Fibroblast of lung (primary cell): ENCODE measurements around the gene HDHD3. TPM values are rescaled to one million over a fixed set of nuclear protein-coding genes. Genes with fewer than 3 reads are reported as not detected.

Source experiments
- DNase-seq, 2 donors: peaks; one replicate each; pipeline versions ENCODE4 v3.0.0 to v3.0.0-alpha.2; 2010; ENCODE audit warnings: low read depth in 2 of 2
- H2AFZ ChIP-seq: 2 replicates; pipeline ENCODE4 v1.5.1; 2012; ENCODE audit warnings: low read length, control low read depth, inconsistent platforms
- H3K27ac ChIP-seq: 2 replicates; pipeline ENCODE4 v1.5.1; 2011; ENCODE audit warnings: low read length, control low read depth; ENCODE audit not compliant: insufficient read depth
- H3K27me3 ChIP-seq: 2 replicates; pipeline ENCODE4 v1.5.1; 2011; ENCODE audit warnings: mild to moderate bottlenecking, low read length; ENCODE audit not compliant: control insufficient read depth, insufficient read depth
- H3K36me3 ChIP-seq: 2 replicates; pipeline ENCODE4 v1.5.1; 2011; ENCODE audit warnings: low read length; ENCODE audit not compliant: control insufficient read depth, insufficient read depth
- H3K4me1 ChIP-seq: 2 replicates; pipeline ENCODE4 v1.5.1; 2011; ENCODE audit warnings: low read length; ENCODE audit not compliant: control insufficient read depth, insufficient read depth; ENCODE audit errors: extremely low read depth
- H3K4me2 ChIP-seq: 2 replicates; pipeline ENCODE4 v1.5.1; 2011; ENCODE audit warnings: low read length, control low read depth; ENCODE audit not compliant: insufficient read depth; ENCODE audit errors: extremely low read depth
- H3K4me3 ChIP-seq, 4 experiments: fragments of 200-600 bp in 1 of 4; sonication (generic) in 1 of 4; replicated peaks in 1 of 4; 2 replicates each; pipeline ENCODE4 v1.5.1; 2011 to 2016; ENCODE audit warnings: low read length in 4 of 4, low read depth in 3 of 4, mild to moderate bottlenecking in 3 of 4, control low read depth in 2 of 4, inconsistent platforms in 1 of 4, mixed read lengths in 1 of 4; ENCODE audit not compliant: insufficient read depth in 1 of 4; ENCODE audit errors: control extremely low read depth in 1 of 4
- H3K79me2 ChIP-seq: 2 replicates; pipeline ENCODE4 v1.5.1; 2012; ENCODE audit warnings: mild to moderate bottlenecking, low read length, inconsistent platforms; ENCODE audit not compliant: control insufficient read depth, insufficient read depth
- H3K9ac ChIP-seq: 2 replicates; pipeline ENCODE4 v1.5.1; 2011; ENCODE audit warnings: mild to moderate bottlenecking, low read length, control low read depth; ENCODE audit not compliant: insufficient read depth
- H3K9me3 ChIP-seq: 2 replicates; pipeline ENCODE4 v1.5.1; 2012; ENCODE audit warnings: low read depth, low read length; ENCODE audit not compliant: control insufficient read depth, insufficient read depth
- H4K20me1 ChIP-seq: 2 replicates; pipeline ENCODE4 v1.5.1; 2011; ENCODE audit warnings: low read length; ENCODE audit not compliant: control insufficient read depth, insufficient read depth; ENCODE audit errors: extremely low read depth
- CTCF ChIP-seq, 2 donors: IDR thresholded peaks in 1 of 2; conservative IDR thresholded peaks in 1 of 2; 1 replicate in 1 of 2; 2 replicates in 1 of 2; pipeline ENCODE4 v1.5.1; 2011 to 2012; ENCODE audit warnings: low read length in 2 of 2, control low read depth in 1 of 2, inconsistent platforms in 1 of 2, low read depth in 1 of 2, mild to moderate bottlenecking in 1 of 2
- EZH2 ChIP-seq: IDR thresholded peaks from 2 replicates; pipeline ENCODE4 v1.5.1; 2012; ENCODE audit warnings: low read length, control low read depth, mild to moderate bottlenecking; ENCODE audit errors: missing control alignments
- polyA plus RNA-seq, 2 donors: library from polyadenylated mRNA; depleted of rRNA in 1 of 2; stranded (reverse) in 1 of 2; unstranded in 1 of 2; fragments of >200 nt; gene quantifications; 2 replicates each; pipeline ENCODE4 v1.2.1, GENCODE V29; 2011 to 2012; ENCODE audit warnings: missing spikeins in 1 of 2
- total RNA-seq: library from RNA; depleted of rRNA; stranded (reverse); fragments of >200 nt; gene quantifications from 2 replicates; pipeline ENCODE4 v1.2.1, GENCODE V29; 2014

Gene HDHD3
- total and polyA plus RNA-seq, 2 donors (not counting 1 experiment from before 2014, with no cell fraction given), result 6.5 to 14.2 TPM

GRCh38 chr9:113340011-113340699 lies 36.6 kb downstream of the HDHD3 start, which contains the start of gene WDR31:
Gene WDR31 (minus strand): TSS chr9:113340275. CDS start chr9:113332022, 8,253 bp downstream.
- Histone ChIP-seq H3K27me3 (no peaks in the 10 kb centered on the region), H3K27ac (peak within 1 kb of the TSS; percentile 64), H3K36me3 (no peaks in the 10 kb centered on the region), H4K20me1 (no peaks in the 10 kb centered on the region), H3K4me1 (peaks cover 3% of the 10 kb centered on the region), H3K4me2 (peak within 1 kb of the TSS; percentile 86), H3K9ac (peak within 1 kb of the TSS; percentile 55), H3K4me3 (peak within 1 kb of the TSS; percentile 76 to 89 (median 88)), H3K9me3 (no peaks in the 10 kb centered on the region), H3K79me2 (no peaks in the 10 kb centered on the region), H2AFZ (peak within 1 kb of the TSS; percentile 97)
- TF ChIP-seq CTCF (conservative IDR thresholded peaks at IDR 0.05 in 1 of 2, IDR thresholded peaks at IDR 0.05 in 1 of 2; ENCODE audit: low read depth in 1 of 2, low read length in 2 of 2), result no peak
- TF ChIP-seq EZH2, result no peak
- peak; percentile 89 to 92 for DNase-seq

- no peaks in the 10 kb centered on the region for H3K36me3 ChIP-seq
- no peaks in the 10 kb centered on the region for H3K79me2 ChIP-seq
- H3K4me2 ChIP-seq, result no peak overlapping the region
- no peak for DNase-seq
- H3K9me3 ChIP-seq, result no peaks in the 10 kb centered on the region
- TF ChIP-seq CTCF (conservative IDR thresholded peaks at IDR 0.05 in 1 of 2, IDR thresholded peaks at IDR 0.05 in 1 of 2; ENCODE audit: low read depth in 1 of 2, low read length in 2 of 2), result no peak
- no peak for TF ChIP-seq EZH2
- peaks cover 3% of the 10 kb centered on the region for H3K4me1 ChIP-seq
- H3K27ac ChIP-seq, result no peak overlapping the region
- no peaks in the 10 kb centered on the region for H3K27me3 ChIP-seq
- H3K9ac ChIP-seq, result no peak overlapping the region
- no peaks in the 10 kb centered on the region for H4K20me1 ChIP-seq
- no peak overlapping the region for H2AFZ ChIP-seq
- no peak overlapping the region for H3K4me3 ChIP-seq
These were observed 39.1 kb downstream of the HDHD3 start for GRCh38 chr9:113337714-113338113.

GRCh38 chr9:113331780-113332179 lies 45.0 kb downstream of the HDHD3 start:
- DNase-seq, result no peak
- Histone ChIP-seq H3K4me1 (no peaks in the 10 kb centered on the region), H3K79me2 (no peaks in the 10 kb centered on the region), H4K20me1 (no peaks in the 10 kb centered on the region), H3K4me2 (no peak overlapping the region), H3K36me3 (no peaks in the 10 kb centered on the region), H3K9ac (no peak overlapping the region), H3K9me3 (no peaks in the 10 kb centered on the region), H3K27ac (no peak overlapping the region), H3K27me3 (no peaks in the 10 kb centered on the region), H3K4me3 (no peak overlapping the region), H2AFZ (no peak overlapping the region)
- TF ChIP-seq EZH2, result no peak
- TF ChIP-seq CTCF (conservative IDR thresholded peaks at IDR 0.05 in 1 of 2, IDR thresholded peaks at IDR 0.05 in 1 of 2; ENCODE audit: low read depth in 1 of 2, low read length in 2 of 2), result no peak
